B cell (primary cell): ENCODE measurements around the gene ANK3. TPM values are rescaled to one million over a fixed set of nuclear protein-coding genes. Genes with fewer than 3 reads are reported as not detected.

Source experiments
- ATAC-seq: fragments of 200-7000 bp; cut with Tn5 transposase; one replicate; pipeline ENCODE4 v1.10.0; 2021; ENCODE audit warnings: low read depth, mild to moderate bottlenecking, moderate number of reproducible peaks, moderate library complexity
- CTCF ChIA-PET: fragments of 350-600 bp; sonication (Branson Sonifier 250); formaldehyde crosslinking; loops from one replicate; lab custom pipeline; 2021; ENCODE audit warnings: antibody characterized with exemption, inconsistent platforms; lab: Charles Lee
- POLR2A ChIA-PET: fragments of 350-600 bp; sonication (Branson Sonifier 250); formaldehyde crosslinking; loops from one replicate; lab custom pipeline; 2021; ENCODE audit warnings: antibody characterized with exemption; lab: Charles Lee
- DNase-seq: peaks from one replicate; pipeline ENCODE4 v3.0.0; 2013
- H2AFZ ChIP-seq: 2 replicates; pipeline ENCODE4 v1.6.1; 2012; ENCODE audit warnings: mild to moderate bottlenecking, low read depth, low read length; ENCODE audit not compliant: insufficient read depth, poor library complexity, severe bottlenecking
- H3K27ac ChIP-seq, 2 donors: 1 replicate in 1 of 2; 2 replicates in 1 of 2; pipeline ENCODE4 v1.5.1; 2012 to 2013; ENCODE audit warnings: low read length in 2 of 2, mild to moderate bottlenecking in 2 of 2, moderate library complexity in 1 of 2
- H3K27me3 ChIP-seq, 4 experiments: fragments of 200-600 bp in 1 of 4; sonication (generic) in 1 of 4; replicated peaks in 1 of 4; 1 replicate in 2 of 4; 2 replicates in 2 of 4; pipeline versions ENCODE4 v1.6.1 to v1.7.0; 2013 to 2016; ENCODE audit warnings: low read length in 3 of 4, mild to moderate bottlenecking in 2 of 4, mixed read lengths in 1 of 4, moderate library complexity in 1 of 4; ENCODE audit not compliant: insufficient read depth in 4 of 4, control insufficient read depth in 3 of 4; ENCODE audit errors: control extremely low read depth in 1 of 4
- H3K36me3 ChIP-seq, 2 experiments: replicated peaks in 1 of 2; 1 replicate in 1 of 2; 2 replicates in 1 of 2; pipeline versions ENCODE4 v1.6.1 to v1.7.1; 2013; ENCODE audit warnings: low read length in 1 of 2; ENCODE audit not compliant: insufficient read depth in 2 of 2, control insufficient read depth in 1 of 2; ENCODE audit errors: control extremely low read depth in 1 of 2, extremely low read depth in 1 of 2
- H3K4me1 ChIP-seq, 2 donors: fragments of 200-600 bp in 1 of 2; sonication (generic) in 1 of 2; 1 replicate in 1 of 2; 2 replicates in 1 of 2; pipeline versions ENCODE4 v1.5.1 to v1.6.1; 2013 to 2017; ENCODE audit warnings: low read length in 2 of 2; ENCODE audit not compliant: control insufficient read depth in 2 of 2, insufficient read depth in 2 of 2
- H3K4me2 ChIP-seq: replicated peaks from 2 replicates; pipeline ENCODE3; 2012; ENCODE audit warnings: mild to moderate bottlenecking, low read depth, low read length; ENCODE audit not compliant: poor library complexity, severe bottlenecking
- H3K4me3 ChIP-seq, 5 experiments: fragments of 200-600 bp in 1 of 5; sonication (generic) in 1 of 5; 1 replicate in 3 of 5; 2 replicates in 2 of 5; pipeline versions ENCODE4 v1.5.1 to v1.7.0; 2011 to 2016; ENCODE audit warnings: low read length in 4 of 5, mild to moderate bottlenecking in 4 of 5, low read depth in 2 of 5, control low read depth in 1 of 5, moderate library complexity in 1 of 5; ENCODE audit not compliant: insufficient read depth in 1 of 5; ENCODE audit errors: control extremely low read depth in 1 of 5, extremely low read depth in 1 of 5
- H3K79me2 ChIP-seq: fragments of 200-600 bp; sonication (generic); one replicate; pipeline ENCODE4 v1.6.0; 2016; ENCODE audit warnings: low read length; ENCODE audit not compliant: control insufficient read depth, insufficient read depth
- H3K9ac ChIP-seq: fragments of 200-600 bp; sonication (generic); 2 replicates; pipeline ENCODE4 v1.6.1; 2017; ENCODE audit warnings: mild to moderate bottlenecking, low read length, moderate library complexity
- H3K9me3 ChIP-seq, 3 donors: one replicate each; pipeline versions ENCODE4 v1.6.1 to v1.7.1; 2013; ENCODE audit warnings: low read length in 2 of 3; ENCODE audit not compliant: control insufficient read depth in 2 of 3, insufficient read depth in 1 of 3; ENCODE audit errors: control extremely low read depth in 1 of 3
- H4K20me1 ChIP-seq: 2 replicates; pipeline ENCODE4 v1.6.0; 2012; ENCODE audit warnings: mild to moderate bottlenecking, low read length; ENCODE audit not compliant: insufficient read depth, control insufficient read depth, poor library complexity, severe bottlenecking
- H3K27ac Mint-ChIP-seq: one replicate; pipeline ENCODE4 v1.8.0; 2021; ENCODE audit warnings: mixed read lengths
- H3K27me3 Mint-ChIP-seq: one replicate; pipeline ENCODE4 v1.8.0; 2021; ENCODE audit warnings: mixed read lengths
- H3K4me1 Mint-ChIP-seq: one replicate; pipeline ENCODE4 v1.8.0; 2021; ENCODE audit warnings: mixed read lengths
- H3K4me3 Mint-ChIP-seq: one replicate; pipeline ENCODE4 v1.8.0; 2021; ENCODE audit warnings: mixed read lengths
- H3K9me3 Mint-ChIP-seq: one replicate; pipeline ENCODE4 v1.8.0; 2022; ENCODE audit warnings: mixed read lengths; ENCODE audit not compliant: insufficient read depth
- CTCF ChIP-seq: fragments of 200-600 bp; IDR thresholded peaks from one replicate; pipeline ENCODE4 v1.8.0; 2022; ENCODE audit warnings: antibody characterized with exemption, mild to moderate bottlenecking
- EZH2 ChIP-seq: IDR thresholded peaks from 2 replicates; pipeline ENCODE4 v1.6.1; 2012; ENCODE audit warnings: borderline replicate concordance, low read depth, mild to moderate bottlenecking, moderate library complexity, low read length; ENCODE audit not compliant: insufficient read depth, poor library complexity, severe bottlenecking
- WGBS: methylation state at CpG from one replicate; pipeline ENCODE4 v1.1.5; 2013; ENCODE audit warnings: missing lambda C conversion rate; ENCODE audit not compliant: insufficient coverage; 5-methylcytosine and 5-hydroxymethylcytosine counted together
- intact Hi-C: fragments of 100-400 bp; cut with micrococcal nuclease; formaldehyde crosslinking; loops from one replicate; pipeline ENCODE4 v1.10.0; 2022
- polyA plus RNA-seq: library from polyadenylated mRNA; depleted of rRNA; stranded (reverse); fragments of >200 nt; gene quantifications from 2 replicates; pipeline ENCODE4 v1.2.3, GENCODE V29; 2012
- total RNA-seq, 2 donors: library from RNA; stranded (reverse); fragments of 120-200 nt in 1 of 2; gene quantifications; 1 replicate in 1 of 2; 2 replicates in 1 of 2; pipeline versions ENCODE4 v1.2.3 to v1.2.4, GENCODE V29; 2013 to 2022

The ANK3 gene
- total and polyA plus RNA-seq, 2 donors (not counting 1 experiment from before 2014, with no cell fraction given): 4.9 to 21.6 TPM

DNA sequence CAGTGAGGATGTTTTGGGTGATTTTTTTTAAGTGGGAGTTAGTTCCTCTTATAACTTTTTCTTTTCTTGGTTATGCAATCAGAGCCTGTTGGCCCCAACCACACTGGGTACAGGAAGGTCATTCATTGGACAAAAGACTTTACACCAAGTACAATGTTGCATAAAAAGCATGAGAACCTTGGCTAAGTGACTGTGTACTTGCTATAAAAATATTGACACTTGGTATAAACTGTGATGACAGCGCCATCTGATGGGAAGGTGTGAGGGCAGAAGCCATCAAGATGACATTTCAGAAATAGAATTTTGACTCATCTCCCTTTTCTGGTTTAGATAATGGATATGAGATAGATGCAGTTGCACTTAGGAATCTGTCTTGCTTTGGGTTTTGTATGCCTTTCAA, 357.0 kb downstream of the ANK3 start:
- H4K20me1 ChIP-seq: no peaks in the 10 kb centered on the region
- ATAC-seq (peak; percentile 36), DNase-seq (peak; percentile 67)
- H2AFZ ChIP-seq: no peak overlapping the region
- H3K9me3 ChIP-seq: no peaks in the 10 kb centered on the region
- H3K27ac ChIP-seq: no peak overlapping the region
- intact Hi-C loops: loop anchor here (1.0 to 5.0 kb wide), 4 partner anchors 126 to 406 kb away; partner anchors contain the start of gene CCDC6
- no peaks in the 10 kb centered on the region for H3K9me3 Mint-ChIP-seq
- H3K27me3 Mint-ChIP-seq: no peaks in the 10 kb centered on the region
- ChIA-PET CTCF (interaction anchor here (1.2 to 4.8 kb wide), 5 partner anchors 168 to 409 kb away, joined by 6 to 47 read pairs (median 35); no protein-coding TSS in a partner anchor), POLR2A (no interaction called here)
- H3K36me3 ChIP-seq: no peaks in the 10 kb centered on the region
- H3K4me1 ChIP-seq: peaks cover 6 to 7% of the 10 kb centered on the region in 2 donors
- H3K4me2 ChIP-seq: no peak overlapping the region
- no peak overlapping the region for H3K4me3 Mint-ChIP-seq
- H3K79me2 ChIP-seq: no peaks in the 10 kb centered on the region
- H3K4me3 ChIP-seq: no peak overlapping the region
- no peak overlapping the region for H3K27ac Mint-ChIP-seq
- no peaks in the 10 kb centered on the region for H3K27me3 ChIP-seq
- H3K4me1 Mint-ChIP-seq: peaks cover 10% of the 10 kb centered on the region
- peak; percentile 67 for TF ChIP-seq CTCF
- TF ChIP-seq EZH2: no peak
- H3K9ac ChIP-seq: no peak overlapping the region
- 33% methylated on average over 1 of the region's 1 CpG for WGBS

GRCh38 chr10:60031664-60032063, 358.0 kb downstream of the ANK3 start:
- Mint-ChIP-seq H3K4me3 (no peak overlapping the region), H3K4me1 (peaks cover 10% of the 10 kb centered on the region), H3K27me3 (no peaks in the 10 kb centered on the region), H3K27ac (no peak overlapping the region), H3K9me3 (no peaks in the 10 kb centered on the region)
- Histone ChIP-seq H3K79me2 (no peaks in the 10 kb centered on the region), H3K9me3 (no peaks in the 10 kb centered on the region), H2AFZ (no peak overlapping the region), H4K20me1 (no peaks in the 10 kb centered on the region), H3K9ac (no peak overlapping the region), H3K4me1 (peaks cover 6 to 7% of the 10 kb centered on the region in 2 donors), H3K4me3 (no peak overlapping the region), H3K27ac (no peak overlapping the region), H3K36me3 (no peaks in the 10 kb centered on the region), H3K4me2 (no peak overlapping the region), H3K27me3 (no peaks in the 10 kb centered on the region)
- intact Hi-C loops: loop anchor here (1.0 to 5.0 kb wide), 4 partner anchors 125 to 405 kb away; partner anchors contain the start of gene CCDC6
- POLR2A ChIA-PET: no interaction called here
- ATAC-seq (peak; percentile 14), DNase-seq (peak; percentile 10)
- CTCF ChIA-PET: interaction anchor here (0.6 to 4.8 kb wide), 7 partner anchors 78 to 407 kb away, joined by 3 to 47 read pairs (median 4); no protein-coding TSS in a partner anchor
- no peak for TF ChIP-seq CTCF
- no peak for TF ChIP-seq EZH2
